ENCODE data around the gene GIT1.
A peak's percentile ranks its signal among the peaks of the same experiment; 100 is the strongest.

Gene GIT1

GRCh38 chr17:29620271-29620670, 30.8 kb upstream of the GIT1 start:
- no peak overlapping the region for H3K4me3 ChIP-seq (replicated peaks; ENCODE audit: insufficient read depth, low read length)
- TF ChIP-seq REST (IDR thresholded peaks at IDR 0.05; ENCODE audit: insufficient replicate concordance, low read depth), result no peak
- TF ChIP-seq POLR2AphosphoS5 (IDR thresholded peaks at IDR 0.05; ENCODE audit: low read depth), result no peak
- no peak for TF ChIP-seq CTCF (IDR thresholded peaks at IDR 0.05; ENCODE audit: insufficient read depth, low read length)
- DNase-seq (ENCODE audit: low read depth in 1 of 2, low spot score in 1 of 2), result no peak
- H3K27ac ChIP-seq (replicated peaks), result no peak overlapping the region
- peaks cover 11% of the 10 kb centered on the region for H3K27me3 ChIP-seq (ENCODE audit: insufficient read depth, poor library complexity, severe bottlenecking)

GRCh38 chr17:29619251-29619650, 29.8 kb upstream of the GIT1 start:
- H3K27ac ChIP-seq (replicated peaks), result no peak overlapping the region
- H3K4me3 ChIP-seq (replicated peaks; ENCODE audit: insufficient read depth, low read length), result no peak overlapping the region
- H3K27me3 ChIP-seq (ENCODE audit: insufficient read depth, poor library complexity, severe bottlenecking), result peaks cover 11% of the 10 kb centered on the region
- peak in 1 of 2 experiments; percentile 24 for DNase-seq (ENCODE audit: low read depth in 1 of 2, low spot score in 1 of 2)
- TF ChIP-seq REST (IDR thresholded peaks at IDR 0.05; ENCODE audit: insufficient replicate concordance, low read depth) (no peak), CTCF (IDR thresholded peaks at IDR 0.05; ENCODE audit: insufficient read depth, low read length) (peak; percentile 3)

- Histone ChIP-seq H3K27me3 (ENCODE audit: insufficient read depth, poor library complexity, severe bottlenecking) (peaks cover 11% of the 10 kb centered on the region), H3K27ac (replicated peaks) (no peak overlapping the region), H3K4me3 (replicated peaks; ENCODE audit: insufficient read depth, low read length) (peak overlapping the region; percentile 18)
- TF ChIP-seq CTCF (IDR thresholded peaks at IDR 0.05; ENCODE audit: insufficient read depth, low read length) (no peak), GABPA (IDR thresholded peaks at IDR 0.05; ENCODE audit: low read depth) (no peak)
- DNase-seq (ENCODE audit: low read depth in 1 of 2, low spot score in 1 of 2), result no peak
These were observed 29.0 kb upstream of the GIT1 start for GRCh38 chr17:29618272-29619065.
